ENCODE results near the gene ADD1. TPM values are rescaled to one million over a fixed set of nuclear protein-coding genes. Genes with fewer than 3 reads are reported as not detected.
A peak's percentile ranks its signal among the peaks of the same experiment; 100 is the strongest.

Gene ADD1
- total RNA-seq, 1 donor from 2014 or later = 272 TPM

DNA sequence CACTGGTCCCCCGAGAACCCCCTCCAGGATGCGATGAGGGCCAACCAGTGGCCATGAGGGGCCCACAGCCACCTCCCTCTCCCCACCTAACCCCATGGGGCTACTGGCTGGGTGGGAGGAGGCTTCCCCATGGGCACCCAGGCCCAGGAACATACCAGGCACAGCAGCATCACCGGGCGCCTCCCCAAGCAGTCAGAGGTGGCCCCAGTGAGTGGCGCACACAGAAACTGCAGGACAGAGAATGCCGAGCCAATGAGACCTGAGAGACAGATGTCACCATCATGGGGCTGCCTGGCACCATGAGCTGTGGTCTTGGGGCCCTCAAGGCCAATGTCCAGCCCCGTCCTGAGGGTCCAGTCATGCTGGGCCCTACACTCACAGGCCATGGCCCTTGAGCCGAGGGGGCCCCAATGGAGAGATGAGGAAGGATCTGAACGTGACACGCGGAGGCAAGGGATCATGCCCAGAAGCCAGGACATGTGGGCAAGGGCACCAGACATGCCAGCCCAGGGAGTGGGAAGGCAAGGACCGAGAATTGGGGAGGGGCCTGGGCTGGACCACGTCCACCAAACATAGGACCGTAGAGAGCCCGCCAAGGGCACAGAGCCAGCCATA is 89.4 kb downstream of the ADD1 start:
- DNase-seq (ENCODE audit: low spot score) = no peak

DNA sequence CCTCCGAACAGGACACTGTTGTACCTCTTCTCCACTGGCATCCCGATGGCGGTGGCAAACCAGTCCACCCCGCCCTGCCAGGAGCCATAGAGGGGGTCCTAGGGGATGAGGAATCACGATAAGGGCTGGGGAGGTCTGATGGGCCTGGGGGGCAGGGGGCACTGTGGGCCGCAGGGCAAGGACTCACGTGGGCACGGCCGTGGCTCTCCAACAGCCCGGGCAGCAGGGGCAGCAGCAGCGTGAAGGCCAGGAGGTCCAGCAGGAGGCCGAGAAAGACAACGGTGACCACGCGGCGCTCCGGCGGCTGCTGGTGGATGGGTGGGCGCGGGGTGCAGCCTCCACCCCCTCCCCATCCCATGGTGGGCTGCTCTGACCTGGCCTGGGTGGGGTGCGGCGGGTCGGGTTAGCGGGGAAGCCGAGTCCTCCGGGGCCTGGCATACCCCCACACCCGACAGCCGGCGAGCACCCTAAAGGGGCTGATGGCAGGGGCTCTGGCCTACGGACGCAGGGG is 90.0 kb downstream of the ADD1 start:
- no peak for DNase-seq (ENCODE audit: low spot score)

DNA sequence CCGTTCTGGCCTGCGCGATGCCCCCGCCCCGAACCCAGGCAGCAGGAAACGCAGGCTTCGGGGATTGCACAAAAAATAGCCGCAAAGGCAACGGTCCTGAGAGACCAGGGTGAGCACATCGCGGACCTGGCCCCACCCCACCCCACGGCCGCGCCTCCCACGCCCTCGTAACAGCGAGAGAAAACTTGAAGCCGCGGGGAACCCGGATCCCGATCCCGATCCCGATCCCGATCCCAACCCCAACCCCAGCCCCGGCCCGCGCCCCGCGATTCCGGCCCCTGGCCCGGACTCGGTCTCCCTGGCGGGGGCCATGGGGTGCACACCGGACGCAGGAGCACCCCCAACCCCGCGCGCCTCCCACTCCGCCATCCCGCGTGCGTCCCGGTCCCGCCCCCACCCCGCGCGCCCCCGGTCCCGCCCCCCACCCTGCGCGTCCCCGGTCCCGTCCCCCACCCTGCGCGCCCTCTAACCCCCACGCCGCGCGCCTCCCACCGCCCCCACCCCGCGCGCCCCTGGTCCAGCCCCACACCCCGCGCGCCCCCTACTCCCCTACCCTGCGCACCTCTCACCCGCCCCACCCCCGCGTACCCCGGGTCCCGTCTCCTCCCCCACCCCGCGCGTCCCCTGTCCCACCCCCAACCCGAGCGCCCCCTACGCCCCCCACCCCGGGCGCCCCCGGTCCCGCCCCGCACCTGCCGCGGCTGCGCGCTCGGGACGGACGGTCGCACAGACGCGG is 90.6 kb downstream of the ADD1 start:
- DNase-seq (ENCODE audit: low spot score) = peak; percentile 92

DNA sequence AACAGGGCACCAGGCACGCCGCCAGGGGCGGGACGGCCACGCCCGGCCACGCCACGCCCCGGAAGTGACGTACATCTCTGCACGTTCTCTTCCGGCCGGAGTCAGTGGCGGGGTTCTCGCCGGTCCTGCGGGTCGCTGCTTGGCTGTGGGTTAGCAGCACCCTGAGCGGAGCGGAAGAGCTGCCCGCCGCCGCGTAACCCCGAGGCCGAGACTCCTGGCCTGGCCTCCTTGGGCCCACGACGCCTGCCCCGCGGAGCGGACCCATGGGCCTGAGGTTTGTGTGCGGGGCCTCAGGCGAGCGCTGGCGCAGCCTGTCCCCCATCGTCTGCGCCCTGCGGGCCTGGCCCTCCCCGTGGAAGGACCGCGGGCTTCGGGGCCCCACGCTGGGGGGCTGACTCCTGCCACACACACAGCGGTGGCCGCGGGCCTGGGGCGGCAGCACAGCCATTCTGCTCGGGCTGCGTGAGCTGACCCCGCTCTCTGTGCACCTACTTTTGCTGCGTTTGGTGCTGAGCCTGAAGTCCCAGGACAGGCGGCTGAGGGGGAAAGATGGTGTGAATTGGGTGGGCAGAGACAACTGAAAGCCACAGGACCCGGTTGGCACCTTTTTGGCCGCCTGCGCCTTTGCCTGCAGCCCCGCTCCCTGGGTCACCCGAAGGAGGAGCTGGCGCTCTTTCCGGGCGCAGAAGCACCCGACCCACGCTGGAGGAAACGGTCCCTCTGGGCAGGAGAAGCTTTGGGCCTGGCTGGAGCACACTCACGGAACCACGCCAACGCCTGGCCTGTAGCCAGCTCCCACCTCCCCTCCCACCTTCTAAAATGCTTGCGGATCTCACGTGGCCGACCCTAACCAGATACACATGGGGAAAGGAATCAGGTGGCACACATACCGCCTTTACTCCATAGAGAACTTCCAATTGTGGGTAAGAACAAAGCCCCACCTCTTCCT is 91.4 kb downstream of the ADD1 start:
- peak; percentile 99 for DNase-seq (ENCODE audit: low spot score)

DNA sequence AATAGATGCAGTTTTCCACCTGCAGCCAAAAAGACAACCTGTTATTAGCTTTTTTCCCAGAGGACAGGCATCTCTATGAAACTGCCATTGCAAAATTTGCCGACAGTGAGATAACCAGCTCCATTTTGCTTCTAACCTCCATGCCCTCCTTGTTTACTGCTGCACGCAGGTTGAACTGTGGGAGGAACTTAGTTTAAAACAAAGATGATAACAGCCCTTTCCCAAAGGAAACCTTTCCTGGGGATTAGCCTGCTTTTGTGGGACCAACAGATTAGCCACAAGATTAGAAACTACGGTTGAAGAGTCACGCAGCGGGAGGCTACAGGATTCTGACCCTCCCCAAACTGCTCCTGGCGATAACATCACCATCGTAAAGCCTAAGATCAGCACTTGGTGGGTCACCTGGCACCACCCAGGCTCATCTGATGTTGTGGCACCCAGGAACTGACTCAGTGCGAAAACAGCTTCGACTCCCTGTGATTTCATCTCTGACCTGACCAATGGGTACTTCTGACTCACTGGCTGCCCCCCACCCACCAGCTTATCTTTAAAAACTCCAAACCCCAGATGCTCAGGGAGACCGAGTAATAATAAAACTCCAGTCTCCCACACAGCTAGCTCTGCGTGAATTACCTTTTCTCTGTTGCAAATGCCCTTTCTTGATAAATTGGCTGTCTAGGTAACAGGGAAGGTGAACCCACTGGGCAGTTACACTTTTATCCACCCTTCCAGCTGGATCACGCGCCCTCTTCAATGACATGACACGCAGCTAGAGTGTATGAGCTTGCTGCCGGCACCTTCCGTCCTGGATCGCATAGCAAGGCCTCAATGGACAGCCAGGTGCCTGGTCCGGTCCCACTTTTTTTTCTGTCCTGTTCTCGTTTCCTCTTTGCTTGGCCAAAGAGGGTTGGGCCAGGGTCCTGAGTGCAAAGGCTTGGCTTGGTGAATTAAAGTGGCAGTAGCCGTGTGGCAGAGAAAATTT is 92.4 kb downstream of the ADD1 start:
- DNase-seq (ENCODE audit: low spot score) = peak; percentile 83

DNA sequence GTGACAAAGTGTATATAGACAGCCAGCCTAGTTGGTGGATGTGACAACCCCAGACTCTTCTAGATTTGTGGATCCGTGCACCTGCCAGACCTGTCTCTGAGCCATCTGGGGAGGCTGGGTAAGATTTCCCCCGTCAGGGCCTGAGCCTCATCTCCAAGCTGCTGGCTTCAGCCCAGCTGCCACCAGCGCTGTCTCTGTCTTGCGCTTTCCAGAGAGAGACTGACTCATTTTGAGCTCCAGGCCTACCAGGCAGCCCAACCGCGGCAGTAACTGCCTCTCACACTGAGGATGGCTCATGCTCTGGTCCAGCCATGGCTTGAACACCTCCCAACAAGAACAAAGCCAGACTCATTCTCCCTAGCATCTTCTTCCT is 93.1 kb downstream of the ADD1 start:
- DNase-seq (ENCODE audit: low spot score) = peak; percentile 67

DNA sequence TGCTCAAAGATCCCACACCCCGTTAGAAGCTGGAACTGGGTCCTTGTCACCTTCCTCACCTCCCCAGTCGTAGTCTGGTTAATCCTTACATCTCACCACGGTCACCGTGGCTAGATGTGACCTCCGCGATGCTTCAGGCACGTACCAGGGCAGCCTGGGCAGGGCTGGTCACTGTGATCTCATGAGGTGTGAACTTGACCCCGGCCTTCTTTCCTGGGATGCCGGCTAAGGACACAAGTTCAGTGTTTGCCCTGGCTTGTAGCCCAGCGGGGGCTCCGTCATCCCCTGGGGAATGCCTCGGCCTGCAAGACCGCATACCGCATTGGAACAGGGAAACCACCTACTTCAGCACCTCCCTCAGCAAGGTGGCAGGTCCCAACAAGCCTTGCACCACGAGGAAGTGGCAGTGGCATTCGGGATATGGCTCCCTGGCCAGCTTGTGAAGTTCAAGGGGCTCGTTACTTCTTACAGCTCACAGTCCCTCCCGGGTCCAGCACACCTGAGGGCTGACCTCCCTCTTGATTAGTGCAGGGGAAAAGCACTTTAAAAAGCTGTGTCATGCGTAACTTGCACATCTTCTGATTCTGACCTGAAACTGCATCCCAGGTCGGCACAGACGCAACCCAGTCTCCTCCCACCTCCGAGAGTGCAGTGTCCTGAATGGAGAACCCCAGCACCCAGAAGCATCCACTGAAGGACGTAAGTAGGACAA is 93.7 kb downstream of the ADD1 start:
- DNase-seq (ENCODE audit: low spot score) = peak; percentile 90

DNA sequence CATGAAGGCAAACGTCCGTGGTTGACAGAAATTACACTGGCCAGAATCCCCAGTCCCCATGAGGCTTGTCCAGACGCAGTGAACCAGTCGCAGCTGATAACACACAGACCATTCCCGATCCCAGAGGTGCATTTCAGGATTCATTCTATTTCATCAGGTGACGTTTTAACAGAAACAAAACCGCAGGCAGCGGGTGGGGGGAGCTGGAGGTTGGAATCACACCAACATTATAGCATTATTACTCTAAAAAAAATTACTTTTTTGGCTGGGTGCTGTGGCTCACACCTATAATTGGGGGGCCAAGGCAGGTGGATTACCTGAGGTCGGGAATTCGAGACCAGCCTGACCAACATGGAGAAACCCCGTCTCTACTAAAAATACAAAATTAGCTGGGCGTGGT is 94.3 kb downstream of the ADD1 start:
- peak; percentile 35 for DNase-seq (ENCODE audit: low spot score)

DNA sequence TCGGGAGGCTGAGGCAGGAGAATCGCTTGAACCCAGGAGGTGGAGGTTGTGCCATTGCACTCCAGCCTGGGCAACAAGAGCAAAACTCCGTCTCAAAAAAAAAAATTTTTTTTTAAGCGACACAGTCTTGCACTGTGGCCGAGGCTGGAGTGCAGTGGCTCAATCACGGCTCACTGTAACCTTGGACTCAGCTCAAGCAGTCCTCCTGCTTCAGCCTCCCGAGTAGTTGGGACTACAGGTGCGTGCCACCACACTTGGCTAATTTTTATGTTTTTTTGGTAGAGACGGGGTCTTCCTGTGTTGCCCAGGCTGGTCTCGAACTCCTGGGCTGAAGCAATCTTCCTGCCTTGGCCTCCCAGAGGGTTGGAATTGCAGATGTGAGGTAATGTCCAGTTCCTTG is 94.8 kb downstream of the ADD1 start:
- DNase-seq (ENCODE audit: low spot score) = peak; percentile 51

DNA sequence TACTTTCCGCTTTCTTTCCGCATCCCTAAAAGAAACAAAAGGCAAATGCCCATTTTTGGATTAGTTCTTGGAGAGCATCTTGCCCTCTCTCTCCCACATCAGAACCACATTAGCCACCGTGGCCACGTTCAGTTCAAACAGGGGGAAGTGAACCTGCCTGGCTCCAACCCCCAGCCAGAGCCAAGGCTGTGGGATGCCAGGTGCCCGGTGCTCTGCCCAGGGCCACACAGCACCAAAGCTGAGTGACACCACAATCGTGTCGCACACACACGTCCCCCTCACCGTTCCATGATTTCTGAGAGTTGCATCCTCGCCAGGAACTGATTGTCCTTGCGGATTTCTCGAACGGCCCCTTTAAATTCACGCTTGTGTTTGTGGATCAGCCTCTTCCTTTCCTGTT is 95.3 kb downstream of the ADD1 start:
- DNase-seq (ENCODE audit: low spot score) = peak; percentile 35

DNA sequence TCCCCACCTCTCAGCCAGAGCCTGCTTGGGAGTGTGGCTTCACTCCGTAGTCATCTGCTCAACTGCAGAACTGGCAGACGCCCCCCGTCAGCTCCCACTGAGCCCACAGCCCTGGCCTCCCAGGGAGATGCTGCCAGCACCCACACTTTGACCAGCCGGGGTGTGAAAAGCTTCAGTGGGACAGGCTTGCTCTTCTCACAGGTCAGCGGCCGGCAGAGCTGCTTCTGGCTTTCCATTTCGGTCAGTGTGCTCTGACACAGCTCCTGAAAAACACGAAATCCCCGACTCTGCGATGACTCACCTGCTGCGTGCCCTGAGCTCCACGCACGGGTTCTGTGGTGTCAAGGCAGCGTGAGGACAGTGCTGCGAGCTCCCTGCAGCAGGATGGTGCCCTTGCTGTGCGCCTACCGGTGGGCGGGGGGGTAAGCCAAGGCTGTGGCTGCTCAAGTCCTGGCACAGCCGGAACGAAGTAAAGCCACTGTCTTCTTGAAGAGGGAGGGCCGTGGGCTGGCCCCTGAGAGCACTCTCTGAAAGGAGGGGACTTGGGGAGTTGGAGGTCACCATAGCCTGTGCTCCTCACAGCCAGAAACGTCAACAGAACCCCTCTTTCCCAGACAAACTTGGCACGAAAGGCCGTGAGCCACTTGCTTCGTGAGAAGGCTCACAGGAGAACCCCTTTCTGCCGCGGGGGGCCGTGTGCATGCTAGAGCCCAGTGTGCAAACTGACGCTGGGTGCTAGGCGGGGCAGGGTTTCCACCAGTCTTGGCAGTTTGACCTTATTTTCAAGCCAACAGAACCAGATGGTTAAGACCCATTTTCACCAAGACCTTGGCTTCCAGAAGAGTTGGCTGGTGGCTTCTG is 96.0 kb downstream of the ADD1 start:
- peak; percentile 74 for DNase-seq (ENCODE audit: low spot score)

DNA sequence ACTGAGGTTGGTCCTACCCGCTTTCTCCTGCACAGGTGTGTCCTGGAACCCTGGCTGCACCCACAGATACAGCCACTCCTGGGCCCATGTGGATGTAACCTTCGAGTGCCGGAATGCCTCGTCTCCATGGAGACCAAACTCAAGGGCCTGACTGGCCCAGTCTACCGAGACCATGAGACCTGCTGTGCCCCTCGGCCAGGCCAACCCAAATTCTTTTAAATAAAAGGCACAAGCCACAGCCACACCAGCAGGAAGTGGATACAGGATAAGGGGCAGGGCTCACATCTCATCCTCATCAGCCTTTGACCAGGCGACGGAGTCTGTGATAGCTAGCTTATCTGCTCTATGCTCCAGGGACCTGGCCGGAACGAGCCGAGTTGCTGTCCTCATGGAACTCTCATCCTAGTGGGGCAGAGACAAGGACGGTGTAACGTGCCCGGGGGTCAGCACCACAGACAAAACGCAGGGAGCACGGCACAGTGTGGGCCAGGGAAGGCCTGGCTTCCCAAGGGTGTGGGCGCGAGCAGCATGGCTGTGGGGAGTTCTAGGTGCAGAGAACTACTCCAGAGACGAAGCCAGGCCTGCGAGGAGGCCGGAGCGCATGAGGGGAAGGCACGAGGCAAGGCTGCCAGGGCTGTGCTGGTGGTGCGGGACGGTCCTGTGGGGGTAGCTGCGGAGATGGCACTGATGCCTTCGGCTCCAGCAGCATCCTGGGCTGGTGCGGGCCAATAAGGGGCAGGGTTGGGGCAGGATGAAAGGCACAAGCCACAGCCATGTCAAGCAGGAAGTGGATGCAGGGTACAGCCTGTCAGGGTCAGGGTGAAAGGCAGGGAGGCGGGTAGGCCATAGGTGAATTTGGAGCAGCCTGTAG is 96.9 kb downstream of the ADD1 start:
- peak; percentile 73 for DNase-seq (ENCODE audit: low spot score)

DNA sequence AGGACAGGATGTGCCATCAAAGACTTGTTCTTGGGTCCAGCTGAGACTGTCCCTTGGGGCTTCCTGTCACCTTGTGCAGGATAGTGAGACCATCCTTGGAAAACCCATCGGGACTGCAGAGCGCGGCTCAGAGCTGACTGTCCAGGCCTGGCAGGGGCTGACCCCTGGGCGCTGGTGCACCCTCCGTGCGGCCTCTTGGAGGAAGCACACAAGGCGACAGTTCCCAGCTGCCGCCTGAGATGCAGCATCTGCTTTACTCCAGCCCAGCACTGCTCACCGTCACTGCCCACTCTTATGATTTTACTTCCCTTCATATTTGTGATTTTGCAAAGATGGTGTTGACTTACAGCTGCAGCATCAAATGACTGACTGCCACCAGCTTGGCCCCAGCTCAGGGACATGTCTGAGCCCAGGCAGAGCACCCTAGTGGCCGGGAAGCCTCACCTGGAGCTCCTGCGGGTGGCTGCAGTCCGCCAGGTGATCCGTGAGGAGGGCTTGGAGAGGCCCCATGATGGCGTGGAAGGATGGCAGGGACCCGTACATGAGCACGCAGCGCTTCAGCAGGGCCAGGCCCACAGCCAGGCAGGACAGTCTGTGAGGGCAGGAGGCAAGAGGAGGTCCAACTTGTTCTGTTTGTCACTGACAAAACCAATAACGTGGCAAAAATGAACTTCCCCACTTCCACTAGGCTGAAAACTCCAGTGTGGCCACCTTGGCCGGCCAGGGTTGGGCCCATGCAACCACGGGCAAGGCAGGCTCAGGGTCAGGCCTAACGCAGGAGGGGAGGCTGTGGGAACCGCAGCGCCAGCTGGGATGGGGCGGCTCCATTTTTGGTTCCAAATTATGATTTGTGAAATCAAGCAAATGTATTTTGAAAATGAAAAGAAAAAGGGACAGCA is 97.7 kb downstream of the ADD1 start:
- DNase-seq (ENCODE audit: low spot score) = peak; percentile 73

DNA sequence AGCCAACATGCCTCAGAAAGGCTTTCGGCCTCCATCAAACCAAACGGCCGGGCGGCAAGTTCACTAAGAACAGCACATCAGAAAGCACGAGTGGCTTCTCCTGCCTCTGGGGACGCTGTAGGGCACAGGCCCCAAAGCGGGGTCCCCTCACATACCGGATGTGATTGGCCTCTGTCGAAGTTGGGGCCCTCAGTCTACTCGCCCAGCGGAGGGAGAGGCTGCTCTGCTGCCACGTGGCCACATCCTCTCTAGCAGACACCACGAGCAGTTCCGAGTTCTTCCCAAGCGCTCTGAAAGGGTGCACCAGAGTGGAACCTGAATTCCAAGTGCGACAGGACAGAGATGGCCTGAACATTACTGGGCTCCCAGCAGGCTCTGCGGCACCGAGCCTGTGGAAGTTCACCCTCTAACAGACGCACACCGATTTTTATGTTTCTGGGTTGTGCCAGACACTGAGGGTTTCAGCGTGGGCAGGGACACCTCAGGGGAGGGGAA is 98.4 kb downstream of the ADD1 start:
- DNase-seq (ENCODE audit: low spot score) = peak; percentile 64

DNA sequence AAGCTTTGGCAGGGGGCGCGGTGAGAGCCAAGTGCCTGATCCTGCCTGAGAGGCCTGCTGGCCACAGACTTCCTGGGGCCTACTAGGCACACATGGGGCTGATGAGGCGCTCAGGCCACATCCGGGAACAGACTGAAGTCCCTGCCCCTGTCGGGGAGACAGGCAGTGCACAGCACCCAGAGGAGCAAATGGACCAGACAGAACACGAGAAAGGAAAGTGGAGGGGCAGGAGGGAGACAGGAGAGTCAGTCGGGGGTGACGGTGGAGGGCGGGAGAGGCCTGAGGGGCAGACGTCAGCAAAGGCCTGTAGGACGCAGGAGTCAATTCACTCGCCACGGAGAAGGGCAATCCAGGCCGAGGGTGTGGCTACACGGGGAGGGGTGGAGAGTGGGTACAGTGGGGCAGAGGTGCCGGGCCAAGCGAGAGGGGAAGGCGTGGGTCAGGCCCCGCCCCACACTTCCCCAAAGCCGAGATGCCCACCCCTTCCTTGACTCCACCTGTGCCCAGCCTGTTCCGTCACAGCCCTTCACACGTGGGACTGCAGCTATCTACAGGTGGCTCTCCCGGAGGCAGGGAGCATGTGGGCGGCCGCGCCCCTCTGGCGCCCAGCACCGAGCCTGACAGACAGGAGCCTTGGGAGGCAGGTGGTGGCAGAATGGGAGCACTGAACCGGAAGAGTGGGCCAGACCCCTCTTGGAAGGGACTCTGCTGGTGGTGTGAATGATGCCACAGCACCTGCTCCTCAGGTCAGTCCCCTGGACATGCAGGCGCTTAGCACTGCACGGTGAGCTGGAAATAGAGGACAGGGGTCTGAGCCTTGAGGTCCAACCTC is 99.1 kb downstream of the ADD1 start:
- peak; percentile 86 for DNase-seq (ENCODE audit: low spot score)
